WTC11 (cell line): Measurements from ENCODE around the gene PACSIN1. TPM values are rescaled to one million over a fixed set of nuclear protein-coding genes. Genes with fewer than 3 reads are reported as not detected.

Experiments used
- ATAC-seq: fragments of 200-7000 bp; cut with Tn5 transposase; 2 replicates; pipeline ENCODE4 v1.10.0; 2021; ENCODE audit warnings: mild to moderate bottlenecking, moderate library complexity
- CTCF ChIA-PET: fragments of 300-600 bp; sonication (Branson Sonifier 250); formaldehyde crosslinking; loops from one replicate; lab custom pipeline; 2021; ENCODE audit warnings: antibody characterized with exemption; lab: Charles Lee
- POLR2A ChIA-PET: fragments of 350-600 bp; sonication (Branson Sonifier 250); formaldehyde crosslinking; loops from one replicate; lab custom pipeline; 2021; ENCODE audit warnings: antibody characterized with exemption; lab: Charles Lee
- DNase-seq: peaks from one replicate; pipeline ENCODE4 v3.0.0; 2021; ENCODE audit warnings: low spot score
- H3K27ac Mint-ChIP-seq: 2 replicates; pipeline ENCODE4 v1.8.0; 2021; ENCODE audit warnings: mixed read lengths
- H3K27me3 Mint-ChIP-seq: 2 replicates; pipeline ENCODE4 v1.8.0; 2021; ENCODE audit warnings: low read depth, mild to moderate bottlenecking, moderate library complexity, mixed read lengths
- H3K36me3 Mint-ChIP-seq: 2 replicates; pipeline ENCODE4 v1.8.0; 2021; ENCODE audit warnings: mixed read lengths
- H3K4me1 Mint-ChIP-seq: 2 replicates; pipeline ENCODE4 v1.8.0; 2022; ENCODE audit warnings: mixed read lengths
- H3K4me3 Mint-ChIP-seq: 2 replicates; pipeline ENCODE4 v1.8.0; 2021; ENCODE audit warnings: mild to moderate bottlenecking, moderate library complexity, mixed read lengths
- H3K9me3 Mint-ChIP-seq: 2 replicates; pipeline ENCODE4 v1.8.0; 2021; ENCODE audit warnings: mixed read lengths
- E2F1 ChIP-seq: sonication (generic); formaldehyde crosslinking; IDR thresholded peaks from 2 replicates; pipeline ENCODE4 v1.8.0; 2022; ENCODE audit warnings: mild to moderate bottlenecking, missing genetic modification reagents
- EMX1 ChIP-seq: fragments of 250-450 bp; sonication (Bioruptor Pico); IDR thresholded peaks from 2 replicates; pipeline ENCODE4 v1.8.0; 2021; ENCODE audit warnings: mild to moderate bottlenecking
- GRHL2 ChIP-seq: fragments of 250-450 bp; sonication (Bioruptor Pico); IDR thresholded peaks from 2 replicates; pipeline ENCODE4 v1.8.0; 2022; ENCODE audit warnings: mild to moderate bottlenecking, moderate library complexity; ENCODE audit not compliant: insufficient replicate concordance, severe bottlenecking
- IRF2 ChIP-seq: sonication (generic); formaldehyde crosslinking; IDR thresholded peaks from 2 replicates; pipeline ENCODE4 v1.8.0; 2022; ENCODE audit warnings: low read depth, missing genetic modification reagents, borderline replicate concordance
- KAT7 ChIP-seq: sonication (generic); formaldehyde crosslinking; IDR thresholded peaks from 2 replicates; pipeline ENCODE4 v1.8.1; 2023; ENCODE audit warnings: missing genetic modification reagents, mild to moderate bottlenecking, borderline replicate concordance
- RELA ChIP-seq: sonication (generic); formaldehyde crosslinking; IDR thresholded peaks from 2 replicates; pipeline ENCODE4 v1.8.1; 2022; ENCODE audit warnings: missing genetic modification reagents, mild to moderate bottlenecking, borderline replicate concordance
- SMAD3 ChIP-seq: sonication (generic); formaldehyde crosslinking; IDR thresholded peaks from 2 replicates; pipeline ENCODE4 v1.8.0; 2022; ENCODE audit warnings: missing genetic modification reagents, mild to moderate bottlenecking, borderline replicate concordance
- SMAD4 ChIP-seq: sonication (generic); formaldehyde crosslinking; IDR thresholded peaks from 2 replicates; pipeline ENCODE4 v1.8.0; 2022; ENCODE audit warnings: mild to moderate bottlenecking, missing genetic modification reagents
- TP53 ChIP-seq: sonication (generic); formaldehyde crosslinking; IDR thresholded peaks from 2 replicates; pipeline ENCODE4 v1.8.1; 2023; ENCODE audit warnings: mild to moderate bottlenecking, missing genetic modification reagents
- USF2 ChIP-seq: sonication (generic); formaldehyde crosslinking; IDR thresholded peaks from 2 replicates; pipeline ENCODE4 v1.8.1; 2023; ENCODE audit warnings: mild to moderate bottlenecking, missing genetic modification reagents, moderate library complexity
- ZBTB43 ChIP-seq: sonication (generic); formaldehyde crosslinking; IDR thresholded peaks from 2 replicates; pipeline ENCODE4 v1.8.1; 2023; ENCODE audit warnings: mild to moderate bottlenecking, missing genetic modification reagents
- ZNF416 ChIP-seq: fragments of 250-450 bp; sonication (Bioruptor Pico); IDR thresholded peaks from 2 replicates; pipeline ENCODE4 v1.9.0; 2021; ENCODE audit warnings: mild to moderate bottlenecking, inconsistent platforms
- ZNF423 ChIP-seq: fragments of 250-450 bp; sonication (Bioruptor Pico); IDR thresholded peaks from 2 replicates; pipeline ENCODE4 v2.1.2; 2022; ENCODE audit warnings: mild to moderate bottlenecking, moderate library complexity
- ZNF512 ChIP-seq: sonication (generic); formaldehyde crosslinking; IDR thresholded peaks from 2 replicates; pipeline ENCODE4 v1.8.1; 2022; ENCODE audit warnings: missing genetic modification reagents, borderline replicate concordance
- total RNA-seq: library from RNA; stranded (reverse); gene quantifications from 3 replicates; pipeline ENCODE4 v1.2.3, GENCODE V29; 2021
- TF ChIP-seq, protein P1 (sequence below): sonication (generic); formaldehyde crosslinking; IDR thresholded peaks from 2 replicates; pipeline ENCODE4 v1.8.1; 2022; ENCODE audit warnings: mild to moderate bottlenecking, missing genetic modification reagents, moderate library complexity, borderline replicate concordance
- TF ChIP-seq, protein P2 (sequence below): sonication (generic); formaldehyde crosslinking; IDR thresholded peaks from 2 replicates; pipeline ENCODE4 v1.8.0; 2023; ENCODE audit warnings: mild to moderate bottlenecking, missing genetic modification reagents
- TF ChIP-seq, protein P3 (sequence below): sonication (generic); formaldehyde crosslinking; IDR thresholded peaks from 2 replicates; pipeline ENCODE4 v1.8.1; 2023; ENCODE audit warnings: mild to moderate bottlenecking, missing genetic modification reagents

Gene PACSIN1
- total RNA-seq, 1 experiment from 2014 or later: 12.6 TPM

GRCh38 chr6:34436803-34437643 lies 28.9 kb upstream of the PACSIN1 start:
- no peaks in the 10 kb centered on the region; the same call in 1 of the 2 replicates for H3K27me3 Mint-ChIP-seq
- no peak for ATAC-seq
- no peak overlapping the region for H3K4me3 Mint-ChIP-seq
- H3K36me3 Mint-ChIP-seq: peaks cover 16% of the 10 kb centered on the region
- H3K4me1 Mint-ChIP-seq: no peaks in the 10 kb centered on the region
- POLR2A ChIA-PET: interaction anchor here (1.2 kb wide), 1 partner anchor 11 kb away, joined by 4 read pairs; no protein-coding TSS in a partner anchor
- H3K9me3 Mint-ChIP-seq: peaks cover 30% of the 10 kb centered on the region
- H3K27ac Mint-ChIP-seq: no peak overlapping the region
- TF ChIP-seq ZBTB43 (CRISPR knock-in tag): no peak
- TF ChIP-seq EMX1 (CRISPR knock-in tag): no peak
- TF ChIP-seq, protein P1, sequence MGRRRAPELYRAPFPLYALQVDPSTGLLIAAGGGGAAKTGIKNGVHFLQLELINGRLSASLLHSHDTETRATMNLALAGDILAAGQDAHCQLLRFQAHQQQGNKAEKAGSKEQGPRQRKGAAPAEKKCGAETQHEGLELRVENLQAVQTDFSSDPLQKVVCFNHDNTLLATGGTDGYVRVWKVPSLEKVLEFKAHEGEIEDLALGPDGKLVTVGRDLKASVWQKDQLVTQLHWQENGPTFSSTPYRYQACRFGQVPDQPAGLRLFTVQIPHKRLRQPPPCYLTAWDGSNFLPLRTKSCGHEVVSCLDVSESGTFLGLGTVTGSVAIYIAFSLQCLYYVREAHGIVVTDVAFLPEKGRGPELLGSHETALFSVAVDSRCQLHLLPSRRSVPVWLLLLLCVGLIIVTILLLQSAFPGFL (CRISPR knock-in tag): no peak
- TF ChIP-seq TP53 (CRISPR knock-in tag): no peak
- no peak for TF ChIP-seq SMAD4
- no peak for TF ChIP-seq E2F1
- TF ChIP-seq RELA (CRISPR knock-in tag): no peak
- TF ChIP-seq ZNF423: no peak
- no peak for TF ChIP-seq GRHL2 (CRISPR knock-in tag)
- no peak for TF ChIP-seq KAT7 (CRISPR knock-in tag)
- TF ChIP-seq, protein P2, sequence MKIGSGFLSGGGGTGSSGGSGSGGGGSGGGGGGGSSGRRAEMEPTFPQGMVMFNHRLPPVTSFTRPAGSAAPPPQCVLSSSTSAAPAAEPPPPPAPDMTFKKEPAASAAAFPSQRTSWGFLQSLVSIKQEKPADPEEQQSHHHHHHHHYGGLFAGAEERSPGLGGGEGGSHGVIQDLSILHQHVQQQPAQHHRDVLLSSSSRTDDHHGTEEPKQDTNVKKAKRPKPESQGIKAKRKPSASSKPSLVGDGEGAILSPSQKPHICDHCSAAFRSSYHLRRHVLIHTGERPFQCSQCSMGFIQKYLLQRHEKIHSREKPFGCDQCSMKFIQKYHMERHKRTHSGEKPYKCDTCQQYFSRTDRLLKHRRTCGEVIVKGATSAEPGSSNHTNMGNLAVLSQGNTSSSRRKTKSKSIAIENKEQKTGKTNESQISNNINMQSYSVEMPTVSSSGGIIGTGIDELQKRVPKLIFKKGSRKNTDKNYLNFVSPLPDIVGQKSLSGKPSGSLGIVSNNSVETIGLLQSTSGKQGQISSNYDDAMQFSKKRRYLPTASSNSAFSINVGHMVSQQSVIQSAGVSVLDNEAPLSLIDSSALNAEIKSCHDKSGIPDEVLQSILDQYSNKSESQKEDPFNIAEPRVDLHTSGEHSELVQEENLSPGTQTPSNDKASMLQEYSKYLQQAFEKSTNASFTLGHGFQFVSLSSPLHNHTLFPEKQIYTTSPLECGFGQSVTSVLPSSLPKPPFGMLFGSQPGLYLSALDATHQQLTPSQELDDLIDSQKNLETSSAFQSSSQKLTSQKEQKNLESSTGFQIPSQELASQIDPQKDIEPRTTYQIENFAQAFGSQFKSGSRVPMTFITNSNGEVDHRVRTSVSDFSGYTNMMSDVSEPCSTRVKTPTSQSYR: no peak
- no peak for TF ChIP-seq IRF2 (CRISPR knock-in tag)
- TF ChIP-seq SMAD3 (CRISPR knock-in tag): no peak
- TF ChIP-seq, protein P3, sequence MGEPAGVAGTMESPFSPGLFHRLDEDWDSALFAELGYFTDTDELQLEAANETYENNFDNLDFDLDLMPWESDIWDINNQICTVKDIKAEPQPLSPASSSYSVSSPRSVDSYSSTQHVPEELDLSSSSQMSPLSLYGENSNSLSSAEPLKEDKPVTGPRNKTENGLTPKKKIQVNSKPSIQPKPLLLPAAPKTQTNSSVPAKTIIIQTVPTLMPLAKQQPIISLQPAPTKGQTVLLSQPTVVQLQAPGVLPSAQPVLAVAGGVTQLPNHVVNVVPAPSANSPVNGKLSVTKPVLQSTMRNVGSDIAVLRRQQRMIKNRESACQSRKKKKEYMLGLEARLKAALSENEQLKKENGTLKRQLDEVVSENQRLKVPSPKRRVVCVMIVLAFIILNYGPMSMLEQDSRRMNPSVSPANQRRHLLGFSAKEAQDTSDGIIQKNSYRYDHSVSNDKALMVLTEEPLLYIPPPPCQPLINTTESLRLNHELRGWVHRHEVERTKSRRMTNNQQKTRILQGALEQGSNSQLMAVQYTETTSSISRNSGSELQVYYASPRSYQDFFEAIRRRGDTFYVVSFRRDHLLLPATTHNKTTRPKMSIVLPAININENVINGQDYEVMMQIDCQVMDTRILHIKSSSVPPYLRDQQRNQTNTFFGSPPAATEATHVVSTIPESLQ (CRISPR knock-in tag): no peak
- TF ChIP-seq ZNF416: no peak
- TF ChIP-seq ZNF512 (CRISPR knock-in tag): no peak
- TF ChIP-seq USF2 (CRISPR knock-in tag): no peak
- TF ChIP-seq, all 79 proteins: peak for 0
- CTCF ChIA-PET: no interaction called here
- no peak for DNase-seq
